Raji (cell line): Measurements from ENCODE around the gene STOX1.

Experiments used
- POLR2A ChIP-seq: IDR thresholded peaks from 2 replicates; pipeline ENCODE4 v1.6.1; 2011; ENCODE audit warnings: low read depth, low read length, control low read depth; ENCODE audit not compliant: insufficient read depth

Gene STOX1

GRCh38 chr10:68934994-68935393, 107.7 kb downstream of the STOX1 start:
- TF ChIP-seq POLR2A, result no peak

GRCh38 chr10:68938117-68938516, 110.8 kb downstream of the STOX1 start:
- TF ChIP-seq POLR2A, result no peak

- no peak for TF ChIP-seq POLR2A
These were observed 111.6 kb downstream of the STOX1 start for GRCh38 chr10:68938884-68939283.
